ENCODE data around the gene PRPF19. TPM values are rescaled to one million over a fixed set of nuclear protein-coding genes. Genes with fewer than 3 reads are reported as not detected.

PRPF19 gene
- total RNA-seq, 1 donor from 2014 or later: 111 TPM

DNA sequence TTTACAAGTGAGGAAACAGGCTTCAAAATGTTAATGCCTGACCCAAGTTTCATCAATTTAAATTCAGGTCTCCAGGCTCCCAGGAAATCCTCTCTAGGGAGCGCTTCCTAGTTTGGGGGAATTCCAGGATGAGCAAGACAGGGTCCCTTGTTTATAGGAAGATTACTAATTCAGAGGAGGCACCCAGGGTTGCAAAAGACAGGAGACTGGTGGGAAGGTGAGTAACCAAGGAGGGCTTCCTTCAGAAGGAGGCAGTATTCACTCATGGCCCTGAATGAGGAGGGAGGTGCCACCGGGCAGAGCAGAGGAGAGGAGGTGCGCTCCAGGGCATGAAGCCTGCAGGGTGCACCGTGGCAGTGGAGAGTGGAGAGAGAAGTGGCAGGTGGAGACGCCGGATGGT, 19.5 kb upstream of the PRPF19 start:
- Mint-ChIP-seq H3K27ac (no peak overlapping the region), H3K36me3 (ENCODE audit: insufficient read depth) (peaks cover 16% of the 10 kb centered on the region), H3K4me3 (ENCODE audit: low read depth) (peak overlapping the region; percentile 90), H3K27me3 (no peaks in the 10 kb centered on the region), H3K9me3 (ENCODE audit: low read depth) (no peaks in the 10 kb centered on the region), H3K4me1 (ENCODE audit: low read depth) (peaks cover 13% of the 10 kb centered on the region)
- TF ChIP-seq, protein P1, sequence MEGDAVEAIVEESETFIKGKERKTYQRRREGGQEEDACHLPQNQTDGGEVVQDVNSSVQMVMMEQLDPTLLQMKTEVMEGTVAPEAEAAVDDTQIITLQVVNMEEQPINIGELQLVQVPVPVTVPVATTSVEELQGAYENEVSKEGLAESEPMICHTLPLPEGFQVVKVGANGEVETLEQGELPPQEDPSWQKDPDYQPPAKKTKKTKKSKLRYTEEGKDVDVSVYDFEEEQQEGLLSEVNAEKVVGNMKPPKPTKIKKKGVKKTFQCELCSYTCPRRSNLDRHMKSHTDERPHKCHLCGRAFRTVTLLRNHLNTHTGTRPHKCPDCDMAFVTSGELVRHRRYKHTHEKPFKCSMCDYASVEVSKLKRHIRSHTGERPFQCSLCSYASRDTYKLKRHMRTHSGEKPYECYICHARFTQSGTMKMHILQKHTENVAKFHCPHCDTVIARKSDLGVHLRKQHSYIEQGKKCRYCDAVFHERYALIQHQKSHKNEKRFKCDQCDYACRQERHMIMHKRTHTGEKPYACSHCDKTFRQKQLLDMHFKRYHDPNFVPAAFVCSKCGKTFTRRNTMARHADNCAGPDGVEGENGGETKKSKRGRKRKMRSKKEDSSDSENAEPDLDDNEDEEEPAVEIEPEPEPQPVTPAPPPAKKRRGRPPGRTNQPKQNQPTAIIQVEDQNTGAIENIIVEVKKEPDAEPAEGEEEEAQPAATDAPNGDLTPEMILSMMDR (IDR thresholded peaks at IDR 0.05; ENCODE audit: unreplicated experiment): no peak
- no peak for DNase-seq (ENCODE audit: low spot score, unreplicated experiment)

DNA sequence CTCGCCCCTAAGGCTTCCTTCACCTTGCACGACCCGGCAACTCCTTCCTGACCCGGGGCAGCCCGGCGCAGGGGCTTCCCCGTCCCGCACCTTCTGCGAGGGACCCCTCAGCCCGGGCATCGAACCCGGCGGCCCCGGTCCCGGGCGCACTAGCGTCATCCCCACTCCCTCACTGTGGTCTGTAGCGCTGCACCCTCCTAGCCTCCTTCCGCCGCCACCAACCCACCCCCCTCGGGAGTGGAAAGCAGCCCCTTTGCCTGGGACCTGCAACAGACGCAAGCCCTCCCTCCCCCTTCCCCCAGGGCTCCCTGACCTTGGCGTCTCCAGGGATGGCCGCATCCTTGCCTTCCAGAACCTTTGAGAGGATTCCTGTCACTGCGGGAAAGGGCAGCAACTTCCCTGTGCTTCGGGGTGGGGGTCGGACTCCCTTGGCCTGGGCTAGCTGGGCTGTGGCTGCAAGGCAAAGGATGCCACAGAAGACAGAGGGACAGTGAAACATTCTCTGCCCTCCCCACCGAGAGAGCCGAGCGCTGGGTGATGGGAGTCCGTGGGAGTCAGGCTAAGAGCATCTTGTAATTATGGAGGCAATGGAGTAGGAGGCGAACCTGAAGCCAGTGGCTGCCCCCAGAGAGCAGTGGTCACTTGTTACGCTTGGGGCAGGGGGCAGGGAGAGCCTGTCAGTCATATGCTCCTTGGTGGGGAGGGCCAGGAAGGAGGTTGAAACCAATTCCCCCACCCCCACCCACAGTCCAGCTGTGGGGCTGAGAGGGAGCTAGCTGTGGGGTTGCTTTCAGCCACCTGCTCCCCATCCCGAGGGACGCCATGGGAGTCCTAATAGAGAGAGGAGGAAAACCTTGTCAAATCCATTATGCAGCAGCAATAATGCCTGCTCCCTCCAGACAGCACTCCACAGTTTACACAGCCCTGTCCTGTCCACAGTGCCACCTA, 18.8 kb upstream of the PRPF19 start:
- H3K27me3 Mint-ChIP-seq: no peaks in the 10 kb centered on the region
- peak overlapping the region; percentile 62 for H3K27ac Mint-ChIP-seq
- no peaks in the 10 kb centered on the region for H3K9me3 Mint-ChIP-seq (ENCODE audit: low read depth)
- peak overlapping the region; percentile 90 for H3K4me3 Mint-ChIP-seq (ENCODE audit: low read depth)
- H3K4me1 Mint-ChIP-seq (ENCODE audit: low read depth): peaks cover 13% of the 10 kb centered on the region
- TF ChIP-seq, protein P1 (IDR thresholded peaks at IDR 0.05; ENCODE audit: unreplicated experiment): no peak
- peaks cover 20% of the 10 kb centered on the region for H3K36me3 Mint-ChIP-seq (ENCODE audit: insufficient read depth)
- no peak for DNase-seq (ENCODE audit: low spot score, unreplicated experiment)

DNA sequence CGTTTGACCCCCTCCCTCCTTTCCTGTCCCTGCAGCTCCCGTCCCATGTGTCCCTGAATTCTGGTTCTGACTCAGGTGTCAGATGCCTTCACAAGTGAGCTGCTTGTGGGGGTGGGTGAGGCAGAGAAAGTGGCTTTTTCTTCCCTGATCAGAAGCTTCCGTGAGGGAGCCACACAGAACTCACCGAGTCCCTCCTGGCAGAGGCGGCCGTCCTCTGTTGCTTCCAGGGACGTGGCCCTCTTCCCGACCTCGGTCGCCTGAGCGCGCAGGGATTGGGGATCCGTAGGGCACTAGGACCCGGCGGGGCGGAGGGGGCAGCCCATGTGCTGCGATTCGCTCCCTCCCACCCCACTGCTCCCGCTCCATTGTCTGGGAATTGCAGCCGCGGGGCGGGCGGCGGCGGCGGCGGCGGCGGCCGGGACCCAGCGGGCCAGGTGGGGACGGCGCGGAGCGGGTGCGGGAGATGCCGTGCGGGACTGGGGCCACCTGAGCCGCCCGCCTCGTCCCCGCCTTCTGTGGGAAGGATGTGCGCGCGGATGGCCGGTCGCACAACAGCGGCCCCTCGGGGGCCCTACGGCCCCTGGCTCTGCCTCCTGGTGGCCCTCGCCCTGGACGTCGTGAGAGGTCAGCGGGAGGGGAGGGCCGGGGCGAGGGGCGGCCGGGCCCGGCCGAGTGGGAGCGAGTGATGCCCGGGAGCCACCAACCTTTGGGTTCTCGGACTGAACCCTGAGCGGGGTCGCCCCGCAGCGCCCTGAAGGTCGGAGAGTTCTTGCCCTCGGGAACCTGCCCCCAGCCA, 17.9 kb upstream of the PRPF19 start, which contains the start of gene TMEM132A:
TSS of gene TMEM132A (plus strand) at position 351 of the 796 bp plus-strand sequence. CDS start at position 525, 174 bp downstream.
- TF ChIP-seq, protein P1 (IDR thresholded peaks at IDR 0.05; ENCODE audit: unreplicated experiment): no peak
- Mint-ChIP-seq H3K27me3 (no peaks in the 10 kb centered on the region), H3K27ac (peak within 1 kb of the TSS; percentile 62), H3K36me3 (ENCODE audit: insufficient read depth) (peaks cover 15% of the 10 kb centered on the region), H3K4me1 (ENCODE audit: low read depth) (peaks cover 13% of the 10 kb centered on the region), H3K9me3 (ENCODE audit: low read depth) (no peaks in the 10 kb centered on the region), H3K4me3 (ENCODE audit: low read depth) (peak within 1 kb of the TSS; percentile 90)
- peak; percentile 48 for DNase-seq (ENCODE audit: low spot score, unreplicated experiment)

DNA sequence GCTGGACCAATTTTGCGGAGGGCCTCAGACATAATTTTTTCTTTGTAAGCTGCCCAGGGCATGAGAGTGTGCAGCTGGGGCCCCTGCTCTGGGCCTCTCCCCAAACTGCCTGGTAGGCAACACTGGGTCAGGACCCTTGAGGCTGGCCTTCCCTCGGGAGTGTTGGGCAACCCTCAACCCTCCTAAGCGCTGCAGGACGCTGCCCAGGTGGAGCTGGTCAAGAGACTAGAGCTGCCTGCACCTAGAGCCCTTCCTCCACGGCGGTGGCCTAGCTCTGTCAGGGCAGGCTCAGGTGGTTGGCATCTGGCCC, 17.4 kb upstream of the PRPF19 start:
- no peaks in the 10 kb centered on the region for H3K27me3 Mint-ChIP-seq
- peak overlapping the region; percentile 90 for H3K4me3 Mint-ChIP-seq (ENCODE audit: low read depth)
- TF ChIP-seq, protein P1 (IDR thresholded peaks at IDR 0.05; ENCODE audit: unreplicated experiment): no peak
- peaks cover 13% of the 10 kb centered on the region for H3K4me1 Mint-ChIP-seq (ENCODE audit: low read depth)
- DNase-seq (ENCODE audit: low spot score, unreplicated experiment): no peak
- peaks cover 13% of the 10 kb centered on the region for H3K36me3 Mint-ChIP-seq (ENCODE audit: insufficient read depth)
- no peaks in the 10 kb centered on the region for H3K9me3 Mint-ChIP-seq (ENCODE audit: low read depth)
- peak overlapping the region; percentile 41 for H3K27ac Mint-ChIP-seq

DNA sequence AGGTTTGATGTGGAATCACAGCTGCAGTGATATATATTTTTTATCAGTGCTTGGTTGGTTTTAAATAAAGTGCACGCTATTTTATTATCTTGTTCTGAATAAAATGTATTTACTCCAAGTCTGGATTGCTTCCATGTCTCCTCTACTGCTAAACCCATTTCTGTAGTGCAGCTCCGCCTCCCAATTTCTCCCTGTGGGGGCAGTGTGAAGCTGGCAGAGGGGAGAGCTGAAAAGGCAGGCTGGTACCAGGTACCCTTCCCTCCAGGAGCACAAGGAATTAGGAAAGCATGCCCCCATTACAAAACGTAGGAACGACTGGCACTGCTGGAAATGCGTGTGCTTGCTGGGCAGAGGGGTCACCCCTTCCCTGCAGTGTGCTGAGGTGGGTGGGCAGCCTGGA, 16.9 kb upstream of the PRPF19 start:
- TF ChIP-seq, protein P1 (IDR thresholded peaks at IDR 0.05; ENCODE audit: unreplicated experiment): no peak
- Mint-ChIP-seq H3K4me1 (ENCODE audit: low read depth) (peaks cover 13% of the 10 kb centered on the region), H3K27me3 (no peaks in the 10 kb centered on the region), H3K36me3 (ENCODE audit: insufficient read depth) (peaks cover 13% of the 10 kb centered on the region), H3K4me3 (ENCODE audit: low read depth) (peak overlapping the region; percentile 46), H3K27ac (no peak overlapping the region), H3K9me3 (ENCODE audit: low read depth) (no peaks in the 10 kb centered on the region)
- no peak for DNase-seq (ENCODE audit: low spot score, unreplicated experiment)

Measured in progenitor cell of endocrine pancreas (in vitro differentiated cells).